HG03039 (cell line): Measurements from ENCODE around the gene MB.

Experiments
- ATAC-seq: cut with Tn5 transposase; IDR thresholded peaks from one replicate; pipeline ENCODE4 v1.9.1; 2021; ENCODE audit warnings: mild to moderate bottlenecking, moderate library complexity; ENCODE audit not compliant: unreplicated experiment

MB gene

GRCh38 chr22:35597692-35598395 lies 19.3 kb downstream of the MB start:
- ATAC-seq, result no peak

DNA sequence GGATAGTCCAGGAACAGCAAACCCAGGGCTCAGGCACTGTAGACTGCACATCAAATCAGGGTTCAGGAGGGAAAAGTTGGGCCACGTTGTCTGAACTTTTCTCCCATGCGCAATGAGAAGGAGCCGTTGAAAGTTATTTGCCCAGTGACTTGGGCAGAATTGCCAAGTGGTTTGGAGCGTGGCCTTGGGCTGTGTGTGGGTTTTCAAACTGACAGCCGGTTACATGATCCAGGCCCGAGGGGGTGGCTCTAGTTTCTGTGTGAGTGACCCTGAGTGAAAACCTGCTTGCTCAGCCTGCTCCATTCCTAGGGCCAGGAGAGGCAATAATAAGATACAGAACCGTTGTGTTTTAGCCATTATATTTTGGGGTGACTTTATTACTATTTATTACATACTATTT lies 20.3 kb downstream of the MB start:
- no peak for ATAC-seq

DNA sequence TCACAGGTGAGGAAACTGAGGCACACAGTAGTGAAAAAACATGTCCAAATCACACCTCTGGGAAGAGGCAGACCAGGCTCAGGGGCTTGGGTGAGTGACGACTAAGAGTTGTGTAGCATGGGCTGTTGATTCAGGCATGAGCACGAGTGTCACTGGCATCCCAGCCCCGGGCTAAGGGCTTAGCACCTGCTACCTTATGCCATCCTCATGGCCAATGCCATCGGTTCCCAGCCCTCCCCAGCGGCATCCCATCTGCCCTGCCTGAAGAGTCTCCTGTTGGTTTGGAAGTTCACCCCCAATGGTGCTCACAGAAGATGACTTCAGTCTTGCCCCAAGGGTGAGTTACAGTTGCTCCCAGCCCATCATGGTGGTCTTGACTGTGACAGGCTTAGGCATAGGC lies 22.4 kb downstream of the MB start:
- no peak for ATAC-seq

DNA sequence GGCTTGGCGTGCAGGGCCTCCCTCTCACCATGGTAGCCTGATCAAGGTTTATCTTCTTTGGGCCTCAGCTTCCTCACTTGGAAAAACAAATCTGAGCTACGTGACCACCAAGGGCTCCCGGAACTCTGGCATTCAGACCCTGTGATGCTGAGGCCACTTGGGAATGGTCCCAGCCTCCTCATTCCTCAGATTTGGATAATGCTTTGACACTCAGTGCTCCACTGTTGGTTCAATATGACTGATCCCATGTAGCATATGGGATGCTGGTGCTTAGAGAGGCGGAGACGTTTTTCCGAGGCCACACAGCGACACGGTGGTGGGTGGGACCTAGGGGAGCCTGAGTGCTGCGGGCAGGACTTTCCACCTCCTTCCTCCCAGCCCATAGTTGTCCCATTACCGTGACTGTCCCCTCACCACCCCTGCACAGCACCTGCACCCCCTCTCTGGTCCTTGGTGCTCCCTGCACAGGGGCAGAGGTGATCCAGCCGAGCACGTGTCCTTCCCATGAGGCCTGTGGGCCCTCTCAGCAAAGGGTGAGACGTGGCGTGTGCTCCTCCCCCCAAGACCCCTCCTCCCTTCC lies 23.1 kb downstream of the MB start:
- no peak for ATAC-seq

- ATAC-seq, result no peak
These were observed 23.8 kb downstream of the MB start for GRCh38 chr22:35593071-35593890.

DNA sequence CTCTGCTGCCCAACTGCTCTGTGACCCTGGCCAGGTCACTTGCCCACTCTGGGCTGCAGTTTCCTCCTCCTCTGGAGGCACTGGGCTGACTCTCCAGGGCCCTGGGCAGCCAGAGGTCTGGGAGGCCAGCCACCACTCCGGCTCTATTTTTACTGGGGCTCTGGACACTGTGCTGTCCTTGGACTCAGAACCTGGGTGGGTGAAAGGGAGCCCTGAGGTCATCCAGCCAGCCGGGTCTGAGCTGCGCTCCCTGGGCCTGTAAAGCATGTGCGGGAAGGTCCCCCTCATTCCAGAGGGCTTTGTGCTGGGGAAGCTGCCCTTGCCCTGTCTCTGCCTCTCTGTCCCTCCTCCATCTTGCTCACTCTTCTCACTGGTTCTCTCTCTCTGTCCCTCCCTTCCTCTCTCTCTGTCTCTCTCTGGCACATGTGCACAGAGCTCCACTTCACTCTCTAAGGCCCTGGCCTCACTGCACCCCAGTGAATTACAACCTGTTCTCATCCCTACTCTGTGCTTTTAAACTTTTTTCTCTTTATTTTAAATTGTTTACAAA lies 24.6 kb downstream of the MB start:
- no peak for ATAC-seq

GRCh38 chr22:35591714-35592417 lies 25.3 kb downstream of the MB start:
- no peak for ATAC-seq

DNA sequence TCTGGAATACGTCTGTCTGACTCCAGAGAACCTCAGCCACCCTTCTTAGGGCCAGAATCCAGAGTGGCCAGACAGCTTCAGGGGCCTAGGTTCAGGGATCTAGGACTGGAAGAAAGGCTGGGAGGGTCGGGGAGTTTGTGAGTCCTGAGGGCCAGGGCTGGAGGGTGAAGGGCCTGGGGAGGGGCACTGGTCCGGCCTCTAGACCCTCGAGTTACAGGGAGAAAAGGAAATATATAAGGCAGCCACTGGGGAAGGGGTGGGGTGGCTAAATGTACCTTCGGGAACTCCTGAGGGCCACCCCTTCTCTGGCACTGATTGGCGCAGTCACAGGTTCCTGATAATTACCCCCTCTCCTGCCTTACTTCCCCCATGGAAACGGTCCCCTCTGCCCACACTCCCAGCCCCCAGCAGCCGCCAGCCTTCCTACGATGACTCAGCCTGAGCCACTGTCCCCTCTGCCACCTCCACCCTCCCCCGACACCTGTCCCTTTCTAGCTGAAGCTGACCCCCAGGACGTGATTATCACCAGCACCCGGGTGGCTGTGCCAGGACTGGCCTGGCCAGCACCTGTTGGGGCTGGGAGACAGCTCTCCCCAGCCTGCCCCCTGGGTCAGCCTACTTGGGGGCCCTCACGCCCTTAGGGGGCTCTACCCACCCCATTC lies 26.4 kb downstream of the MB start:
- ATAC-seq, result no peak

- no peak for ATAC-seq
These were observed 27.4 kb downstream of the MB start for GRCh38 chr22:35589756-35590093.

- ATAC-seq, result no peak
These were observed 27.9 kb downstream of the MB start for GRCh38 chr22:35589071-35589755.

GRCh38 chr22:35587896-35588295 lies 29.2 kb downstream of the MB start:
- ATAC-seq, result no peak

DNA sequence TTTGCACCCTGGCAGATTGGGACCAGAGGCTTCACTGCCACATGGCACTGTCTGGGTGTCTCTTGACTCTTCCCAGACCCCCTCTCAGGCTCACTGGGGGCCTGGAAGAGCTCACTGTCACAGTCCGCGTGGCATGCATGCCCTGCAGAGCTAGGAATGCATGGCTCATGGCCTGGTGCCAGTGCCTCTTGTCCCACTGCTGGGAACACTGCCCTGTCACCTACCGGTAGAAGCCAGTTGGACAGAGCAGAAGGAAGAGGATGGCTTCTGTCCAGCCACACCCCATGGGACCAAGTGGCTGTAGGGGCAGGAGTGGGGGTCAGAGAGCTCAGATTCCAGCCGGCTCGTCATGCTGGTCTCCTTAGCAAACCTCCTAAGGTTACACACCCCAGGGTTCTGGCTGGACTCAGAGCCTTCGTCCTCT lies 29.7 kb downstream of the MB start:
- ATAC-seq, result no peak

GRCh38 chr22:35586771-35587170 lies 30.4 kb downstream of the MB start:
- no peak for ATAC-seq

GRCh38 chr22:35582861-35583670 lies 34.1 kb downstream of the MB start:
- no peak for ATAC-seq

- ATAC-seq, result no peak
These were observed 34.8 kb downstream of the MB start for GRCh38 chr22:35582218-35582860.

- ATAC-seq, result no peak
These were observed 36.1 kb downstream of the MB start for GRCh38 chr22:35581023-35581413.

DNA sequence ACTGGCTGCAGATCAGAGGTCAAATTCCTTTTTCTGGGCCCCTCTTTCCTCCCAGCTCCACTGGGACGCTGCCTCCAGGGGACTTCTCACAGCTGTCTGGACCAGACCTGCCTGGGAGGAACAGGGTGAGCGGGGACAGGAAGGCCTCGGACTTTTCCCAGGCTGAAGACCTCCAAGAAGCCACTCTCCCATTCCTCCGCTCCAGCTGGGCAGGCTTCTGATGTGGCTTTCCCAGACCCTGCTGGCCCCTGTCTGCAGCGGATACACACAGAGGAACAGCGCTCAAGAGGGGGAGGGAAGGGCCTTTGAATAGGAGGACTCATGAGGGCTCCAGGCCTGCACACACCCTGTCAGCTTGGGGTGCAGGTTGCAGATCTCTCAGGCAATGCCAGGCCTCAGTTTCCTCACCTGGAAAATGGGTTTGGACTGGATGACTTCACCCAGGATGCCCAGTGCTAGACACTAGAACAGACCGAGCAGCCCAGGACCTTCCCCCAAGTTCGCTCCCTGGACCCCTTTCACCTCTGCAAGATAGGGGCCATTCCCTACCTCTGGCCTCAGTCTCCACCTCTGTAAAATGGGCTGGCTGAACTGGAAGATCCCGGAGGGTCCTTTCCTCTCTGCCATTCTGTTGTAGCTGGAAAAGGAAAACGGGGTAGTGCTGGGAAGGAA lies 36.6 kb downstream of the MB start:
- ATAC-seq, result no peak

GRCh38 chr22:35578836-35579575 lies 38.1 kb downstream of the MB start:
- ATAC-seq, result no peak
